Measurements from ENCODE around the gene TSHR.

Gene TSHR

GRCh38 chr14:81143793-81144192, 188.4 kb downstream of the TSHR start:
- Histone ChIP-seq H3K27me3 (ENCODE audit: insufficient read depth, poor library complexity, severe bottlenecking) (no peaks in the 10 kb centered on the region), H3K27ac (replicated peaks) (no peak overlapping the region), H3K4me3 (replicated peaks; ENCODE audit: insufficient read depth, low read length) (no peak overlapping the region)
- no peak for DNase-seq (ENCODE audit: low read depth in 1 of 2, low spot score in 1 of 2)
- TF ChIP-seq REST (IDR thresholded peaks at IDR 0.05; ENCODE audit: insufficient replicate concordance, low read depth): no peak
- TF ChIP-seq GABPA (IDR thresholded peaks at IDR 0.05; ENCODE audit: low read depth): no peak
- no peak for TF ChIP-seq POLR2AphosphoS5 (IDR thresholded peaks at IDR 0.05; ENCODE audit: low read depth)
- no peak for TF ChIP-seq CTCF (IDR thresholded peaks at IDR 0.05; ENCODE audit: insufficient read depth, low read length)
- TF ChIP-seq SPI1 (IDR thresholded peaks at IDR 0.05; ENCODE audit: borderline replicate concordance, low read depth): no peak

- Histone ChIP-seq H3K27me3 (ENCODE audit: insufficient read depth, poor library complexity, severe bottlenecking) (no peaks in the 10 kb centered on the region), H3K4me3 (replicated peaks; ENCODE audit: insufficient read depth, low read length) (no peak overlapping the region), H3K27ac (replicated peaks) (no peak overlapping the region)
- no peak for DNase-seq (ENCODE audit: low read depth in 1 of 2, low spot score in 1 of 2)
- TF ChIP-seq POLR2AphosphoS5 (IDR thresholded peaks at IDR 0.05; ENCODE audit: low read depth) (no peak), CTCF (IDR thresholded peaks at IDR 0.05; ENCODE audit: insufficient read depth, low read length) (no peak), SPI1 (IDR thresholded peaks at IDR 0.05; ENCODE audit: borderline replicate concordance, low read depth) (no peak), GABPA (IDR thresholded peaks at IDR 0.05; ENCODE audit: low read depth) (no peak), REST (IDR thresholded peaks at IDR 0.05; ENCODE audit: insufficient replicate concordance, low read depth) (no peak)
Observed at GRCh38 chr14:81144824-81145603, 189.6 kb downstream of the TSHR start.

- Histone ChIP-seq H3K27me3 (ENCODE audit: insufficient read depth, poor library complexity, severe bottlenecking) (no peaks in the 10 kb centered on the region), H3K4me3 (replicated peaks; ENCODE audit: insufficient read depth, low read length) (no peak overlapping the region), H3K27ac (replicated peaks) (no peak overlapping the region)
- no peak for TF ChIP-seq CTCF (IDR thresholded peaks at IDR 0.05; ENCODE audit: insufficient read depth, low read length)
- no peak for TF ChIP-seq GABPA (IDR thresholded peaks at IDR 0.05; ENCODE audit: low read depth)
- no peak for TF ChIP-seq REST (IDR thresholded peaks at IDR 0.05; ENCODE audit: insufficient replicate concordance, low read depth)
- TF ChIP-seq POLR2AphosphoS5 (IDR thresholded peaks at IDR 0.05; ENCODE audit: low read depth): no peak
- no peak for TF ChIP-seq SPI1 (IDR thresholded peaks at IDR 0.05; ENCODE audit: borderline replicate concordance, low read depth)
- no peak for DNase-seq (ENCODE audit: low read depth in 1 of 2, low spot score in 1 of 2)
Observed at GRCh38 chr14:81147140-81147897, 191.9 kb downstream of the TSHR start.

All from HL-60 (cell line).